H1 (cell line): ENCODE measurements around the gene OVCH1. TPM values are rescaled to one million over a fixed set of nuclear protein-coding genes. Genes with fewer than 3 reads are reported as not detected.

Experiments
- EGR1 ChIP-seq: IDR thresholded peaks from 2 replicates; pipeline ENCODE4 v1.6.1; 2011; ENCODE audit warnings: low read depth, low read length, borderline replicate concordance
- MAFK ChIP-seq: IDR thresholded peaks from 2 replicates; pipeline ENCODE4 v1.6.1; 2012; ENCODE audit warnings: low read depth, mild to moderate bottlenecking, improper control_type of control experiment, low read length
- RNF2 ChIP-seq: fragments of 200-900, 300-1000 bp; sonication (generic); IDR thresholded peaks from 2 replicates; pipeline ENCODE4 v1.7.1; 2016; ENCODE audit warnings: borderline replicate concordance, low read depth, mild to moderate bottlenecking, antibody characterized with exemption, low read length; ENCODE audit not compliant: poor library complexity, severe bottlenecking; ENCODE audit errors: missing control alignments
- SP4 ChIP-seq: IDR thresholded peaks from 2 replicates; pipeline ENCODE4 v1.6.1; 2012; ENCODE audit warnings: low read length, inconsistent platforms
- polyA plus RNA-seq, 7 experiments: library from polyadenylated mRNA; depleted of rRNA in 3 of 7; stranded (reverse) in 5 of 7; unstranded in 2 of 7; fragments of >200 nt in 5 of 7; fragments of 200-250 nt in 2 of 7; gene quantifications; 1 replicate in 5 of 7; 2 replicates in 1 of 7; 4 replicates in 1 of 7; pipeline versions ENCODE4 v1.2.1 to v1.2.3, GENCODE V29; 2011 to 2013; ENCODE audit warnings: missing spikeins in 2 of 7, mixed read lengths in 2 of 7
- total RNA-seq: library from RNA; stranded (reverse); fragmentation: NEBNext Ultra II Directional; extraction: Animal tissue kit (Norgen Biotek cat#: 25700); gene quantifications from 2 replicates; pipeline ENCODE4 v1.2.1, GENCODE V29; 2021
- TF ChIP-seq, protein P1 (sequence below): IDR thresholded peaks from 2 replicates; pipeline ENCODE4 v1.6.1; 2011; ENCODE audit warnings: low read length, improper control_type of control experiment

OVCH1 gene
- total and polyA plus RNA-seq, 2 of the 8 experiments (the other 6 are each of a cell fraction or from before 2014, with no cell fraction given), result 0.07 TPM; not detected in 1

DNA sequence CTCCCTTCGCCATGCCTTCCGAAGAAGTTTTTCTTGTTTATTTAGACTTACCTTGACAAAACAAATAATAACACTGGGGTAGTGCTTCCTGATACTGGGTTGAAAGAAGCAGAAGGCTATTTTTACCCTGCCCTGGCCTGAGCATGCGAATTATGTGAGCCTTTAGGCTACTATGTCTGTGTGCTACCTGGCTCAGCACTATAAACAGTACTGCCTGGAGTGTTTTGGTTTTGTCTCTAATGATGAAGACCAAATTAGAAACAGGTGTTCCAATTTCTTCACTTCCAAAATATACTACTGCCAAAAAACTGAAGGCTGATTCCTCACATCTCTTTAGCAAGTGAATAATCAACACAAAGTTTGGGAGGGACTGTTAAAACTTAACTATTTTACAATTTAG lies 7.6 kb upstream of the OVCH1 start (continued):
- TF ChIP-seq, protein P1, sequence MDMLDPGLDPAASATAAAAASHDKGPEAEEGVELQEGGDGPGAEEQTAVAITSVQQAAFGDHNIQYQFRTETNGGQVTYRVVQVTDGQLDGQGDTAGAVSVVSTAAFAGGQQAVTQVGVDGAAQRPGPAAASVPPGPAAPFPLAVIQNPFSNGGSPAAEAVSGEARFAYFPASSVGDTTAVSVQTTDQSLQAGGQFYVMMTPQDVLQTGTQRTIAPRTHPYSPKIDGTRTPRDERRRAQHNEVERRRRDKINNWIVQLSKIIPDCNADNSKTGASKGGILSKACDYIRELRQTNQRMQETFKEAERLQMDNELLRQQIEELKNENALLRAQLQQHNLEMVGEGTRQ, result no peak
- TF ChIP-seq MAFK (no peak), EGR1 (no peak), SP4 (no peak), RNF2 (no peak)
